ENCODE measurements around the gene ADNP2.

DNA sequence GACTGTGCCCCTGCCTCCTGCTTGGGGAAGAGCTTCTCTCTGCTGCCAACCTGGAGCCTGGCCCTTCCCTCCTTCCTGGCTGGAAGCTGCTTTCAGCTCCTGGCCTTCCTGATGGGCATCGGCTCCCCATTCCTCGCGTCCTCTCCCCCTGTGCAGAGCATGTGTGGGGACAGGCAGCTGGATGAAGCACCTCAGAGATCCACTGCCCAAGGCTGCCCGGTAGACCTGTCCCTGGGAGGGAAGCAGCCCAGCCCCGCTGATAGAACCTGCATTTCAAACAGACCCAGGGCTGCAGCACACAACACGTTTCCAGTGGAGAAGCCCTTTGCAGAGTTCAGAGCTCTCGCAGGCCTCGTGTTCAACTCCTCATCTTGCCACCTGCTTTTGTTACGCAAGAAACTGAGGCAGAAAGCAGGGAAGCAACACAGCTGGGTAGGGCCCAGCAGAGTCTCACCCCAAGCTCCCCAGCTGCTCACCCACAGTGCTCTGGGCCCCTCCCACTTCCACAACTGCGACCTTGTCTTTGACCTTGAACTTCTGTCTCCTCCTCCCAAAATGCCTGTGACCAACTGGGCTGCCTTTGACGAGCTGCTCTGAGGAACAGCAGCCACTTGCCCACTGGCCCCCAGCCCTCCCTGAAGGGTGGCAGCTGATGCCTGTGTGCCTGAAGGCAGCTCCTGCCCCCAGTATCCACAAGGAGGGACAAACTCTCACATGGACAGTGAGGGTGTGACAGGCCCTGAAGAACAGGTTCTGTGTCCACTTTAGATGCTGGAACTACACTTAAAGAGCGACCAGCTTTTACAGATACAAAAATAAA lies 72.8 kb downstream of the ADNP2 start:
- TF ChIP-seq, protein P1, sequence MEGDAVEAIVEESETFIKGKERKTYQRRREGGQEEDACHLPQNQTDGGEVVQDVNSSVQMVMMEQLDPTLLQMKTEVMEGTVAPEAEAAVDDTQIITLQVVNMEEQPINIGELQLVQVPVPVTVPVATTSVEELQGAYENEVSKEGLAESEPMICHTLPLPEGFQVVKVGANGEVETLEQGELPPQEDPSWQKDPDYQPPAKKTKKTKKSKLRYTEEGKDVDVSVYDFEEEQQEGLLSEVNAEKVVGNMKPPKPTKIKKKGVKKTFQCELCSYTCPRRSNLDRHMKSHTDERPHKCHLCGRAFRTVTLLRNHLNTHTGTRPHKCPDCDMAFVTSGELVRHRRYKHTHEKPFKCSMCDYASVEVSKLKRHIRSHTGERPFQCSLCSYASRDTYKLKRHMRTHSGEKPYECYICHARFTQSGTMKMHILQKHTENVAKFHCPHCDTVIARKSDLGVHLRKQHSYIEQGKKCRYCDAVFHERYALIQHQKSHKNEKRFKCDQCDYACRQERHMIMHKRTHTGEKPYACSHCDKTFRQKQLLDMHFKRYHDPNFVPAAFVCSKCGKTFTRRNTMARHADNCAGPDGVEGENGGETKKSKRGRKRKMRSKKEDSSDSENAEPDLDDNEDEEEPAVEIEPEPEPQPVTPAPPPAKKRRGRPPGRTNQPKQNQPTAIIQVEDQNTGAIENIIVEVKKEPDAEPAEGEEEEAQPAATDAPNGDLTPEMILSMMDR (IDR thresholded peaks at IDR 0.05), result no peak
- TF ChIP-seq POLR2AphosphoS5 (IDR thresholded peaks at IDR 0.05) (no peak), EP300 (IDR thresholded peaks at IDR 0.05) (no peak)

Measured in esophagus muscularis mucosa (tissue), 4 donors.